HK-2 (cell line): ENCODE results near the gene HPN.
A peak's percentile ranks its signal among the peaks of the same experiment; 100 is the strongest.
"Not testable (repeated sequence)": the region's sequence is repeated elsewhere in the genome, so short reads cannot be mapped to it uniquely, and the experiment has no call there.

Source experiments
- DNase-seq: peaks from one replicate; pipeline ENCODE4 v3.0.0-alpha.2; 2018; ENCODE audit not compliant: unreplicated experiment

The HPN gene

GRCh38 chr19:35027851-35028599, 13.5 kb upstream of the HPN start:
- DNase-seq, result peak; percentile 44

GRCh38 chr19:35028600-35028885, 13.0 kb upstream of the HPN start:
- not testable (repeated sequence) for DNase-seq

GRCh38 chr19:35029275-35029736, 12.2 kb upstream of the HPN start:
- DNase-seq, result not testable (repeated sequence)

DNA sequence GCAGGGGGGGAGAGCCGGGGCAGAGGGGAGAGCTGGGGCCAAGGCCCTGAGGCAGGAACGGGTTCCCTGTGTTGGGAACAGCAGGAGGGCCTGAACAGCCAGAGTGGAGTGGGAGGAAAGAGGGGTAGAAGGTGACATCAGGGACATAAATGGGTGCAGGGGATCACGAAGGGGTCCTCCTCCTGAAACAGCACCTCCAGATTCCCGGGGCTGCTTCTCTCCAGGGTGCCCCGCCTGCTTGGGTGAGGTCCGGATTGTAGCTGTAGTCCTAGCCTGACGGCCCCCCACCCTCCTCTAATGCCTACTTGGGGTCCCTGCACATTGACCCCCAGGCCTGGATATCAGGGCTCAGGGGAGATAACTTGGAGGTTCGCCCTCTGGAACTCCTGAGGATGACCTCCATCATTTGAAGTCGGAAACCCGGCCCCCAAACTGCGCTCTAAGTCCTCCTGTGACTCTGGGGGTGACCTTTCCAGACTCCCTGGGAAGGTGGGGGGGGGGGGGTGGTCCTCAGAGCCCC, 11.7 kb upstream of the HPN start:
- DNase-seq, result peak; percentile 22

DNA sequence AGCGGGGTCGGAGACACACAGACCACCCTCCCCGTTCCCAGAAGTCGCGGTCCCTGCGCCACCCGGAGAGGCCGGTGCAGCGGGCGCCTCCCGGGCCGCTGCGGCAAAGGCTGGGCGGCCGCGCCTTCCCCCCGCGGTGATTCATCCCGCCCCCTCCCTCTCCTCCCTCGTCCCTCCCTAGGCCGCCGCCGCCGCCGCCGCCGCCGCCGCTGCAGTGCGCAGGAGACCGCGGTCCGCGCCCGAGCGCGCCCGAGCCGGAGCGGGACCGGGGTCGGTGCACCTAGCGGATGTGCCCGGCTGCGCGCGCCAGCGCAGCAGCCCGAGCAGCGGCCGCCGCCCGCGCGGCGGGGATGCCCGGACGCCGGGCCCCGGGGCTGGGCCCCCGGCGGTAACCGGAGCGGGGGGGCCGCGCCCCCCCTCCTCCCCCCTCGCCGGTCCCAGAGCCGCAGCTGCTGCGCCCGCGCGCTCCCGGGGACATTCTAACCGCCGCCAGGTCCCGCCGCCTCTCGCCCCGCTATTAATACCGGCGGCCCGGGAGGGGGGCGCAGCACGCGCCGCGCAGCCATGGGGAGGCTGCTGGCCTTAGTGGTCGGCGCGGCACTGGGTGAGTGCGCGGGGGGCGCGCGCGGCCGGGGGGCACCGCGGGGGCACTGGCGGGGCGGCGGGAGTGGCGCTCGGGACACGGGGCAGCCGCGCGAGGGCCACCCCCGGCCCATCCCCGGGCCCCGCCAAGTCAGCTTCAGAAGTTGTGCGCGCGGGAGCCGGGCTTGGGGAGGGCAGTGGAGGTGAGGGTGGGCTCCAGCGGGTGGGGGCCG, 11.1 kb upstream of the HPN start, which contains the start of gene SCN1B:
Gene SCN1B, plus strand, starts transcription at position 214 of the 815 bp plus-strand sequence. Its CDS starts 351 bp downstream, at position 565.
- DNase-seq, result peak; percentile 70

- DNase-seq, result peak; percentile 36
Measured at GRCh38 chr19:35031072-35031881, 10.2 kb upstream of the HPN start.

DNA sequence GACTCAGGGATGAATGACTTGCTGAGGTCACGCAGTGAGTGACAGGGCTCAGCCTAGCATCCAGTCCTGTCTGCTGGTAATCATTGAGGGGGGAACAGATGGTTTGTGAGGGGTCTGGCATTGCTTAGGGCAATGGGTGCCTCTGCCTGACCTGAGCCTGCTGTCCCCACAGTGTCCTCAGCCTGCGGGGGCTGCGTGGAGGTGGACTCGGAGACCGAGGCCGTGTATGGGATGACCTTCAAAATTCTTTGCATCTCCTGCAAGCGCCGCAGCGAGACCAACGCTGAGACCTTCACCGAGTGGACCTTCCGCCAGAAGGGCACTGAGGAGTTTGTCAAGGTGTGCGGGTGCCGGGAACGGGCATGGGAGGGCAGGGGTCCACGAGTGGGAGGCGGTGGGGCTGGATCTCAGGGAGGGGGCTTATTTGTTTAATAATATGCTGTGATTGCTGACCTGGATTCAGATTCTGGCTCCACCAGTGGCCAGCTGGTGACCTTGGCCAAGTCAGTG, 9.1 kb upstream of the HPN start:
- DNase-seq, result no peak

GRCh38 chr19:35033067-35034004, 8.2 kb upstream of the HPN start:
- no peak for DNase-seq

GRCh38 chr19:35034005-35034502, 7.5 kb upstream of the HPN start:
- DNase-seq, result no peak

DNA sequence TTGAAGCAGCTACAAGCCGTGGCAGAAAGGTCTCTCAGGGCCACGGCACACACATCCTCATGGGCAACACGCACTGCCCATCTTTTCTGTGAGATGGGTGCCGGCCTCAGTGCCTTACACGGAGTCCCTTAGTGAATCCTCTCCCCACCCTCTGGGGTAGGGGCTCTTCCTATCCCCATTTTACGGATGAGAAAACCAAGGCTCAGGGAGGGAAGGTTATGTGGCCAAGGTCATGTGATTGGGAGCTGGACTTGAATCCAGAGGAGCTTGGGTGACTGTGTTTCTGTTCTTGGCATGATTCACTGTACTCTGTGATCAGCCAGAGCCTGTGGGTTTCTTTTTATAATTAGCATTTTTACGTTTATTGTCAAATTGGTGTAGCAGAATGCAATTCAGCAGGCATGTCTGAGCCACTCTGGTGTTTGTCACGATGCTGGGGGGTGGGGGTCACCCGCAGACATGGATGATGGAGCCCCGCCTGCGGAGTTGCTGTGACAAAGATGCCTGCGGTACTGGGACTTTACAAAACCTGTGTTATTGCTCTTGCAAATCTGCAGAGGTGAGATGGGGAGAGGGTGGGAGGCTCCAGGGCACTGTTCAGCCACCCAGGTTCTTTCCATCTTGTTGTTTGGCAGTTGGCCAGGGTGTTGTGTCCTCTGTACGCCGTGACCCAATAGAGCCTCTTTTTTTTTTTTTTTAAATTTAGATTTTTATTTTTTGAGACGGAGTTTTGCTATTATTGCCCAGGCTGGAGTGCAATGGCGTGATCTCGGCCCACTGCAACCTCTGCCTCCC, 6.7 kb upstream of the HPN start:
- DNase-seq, result no peak

GRCh38 chr19:35037716-35038622, 3.6 kb upstream of the HPN start:
- peak; percentile 36 for DNase-seq

- DNase-seq, result no peak
Measured at GRCh38 chr19:35038623-35039512, 2.7 kb upstream of the HPN start.

GRCh38 chr19:35039881-35040825, 1.4 kb upstream of the HPN start:
- no peak for DNase-seq

DNA sequence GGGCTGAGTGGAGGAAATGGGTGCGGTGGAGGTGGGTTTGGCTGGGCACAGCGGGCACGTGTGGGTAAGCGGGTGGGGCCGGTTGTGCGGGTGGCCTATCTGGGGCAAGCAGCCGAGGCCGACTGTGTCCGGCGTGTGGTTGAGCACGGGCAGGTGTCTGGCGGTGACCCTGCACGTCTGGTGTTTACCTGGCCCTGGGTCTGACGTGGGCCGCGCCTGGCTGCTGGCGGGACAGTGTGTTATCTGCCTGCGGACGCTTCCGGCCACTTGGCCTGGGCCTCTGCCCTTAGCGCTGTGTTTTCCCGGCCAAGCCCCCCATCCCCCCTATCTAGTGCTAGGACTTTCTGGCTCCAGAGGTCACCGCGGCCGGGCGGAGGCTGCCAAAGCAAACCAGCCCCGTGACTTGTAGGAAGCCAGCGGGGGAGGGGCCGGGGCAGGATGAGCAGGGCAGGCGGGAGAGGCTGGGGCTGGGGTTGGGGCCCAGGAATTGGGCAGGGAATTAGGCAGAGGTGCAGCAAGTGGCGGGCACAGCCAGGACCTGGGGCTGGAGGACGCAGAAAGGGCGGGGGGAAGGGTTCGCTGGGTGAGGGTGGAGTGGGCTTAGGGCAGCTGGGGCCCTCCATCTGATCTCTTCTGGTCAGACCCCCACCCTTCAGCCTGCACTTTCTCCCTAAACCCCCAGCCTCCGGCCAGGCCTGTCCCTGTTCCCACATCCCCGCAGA, 534 bp upstream of the HPN start:
- DNase-seq, result peak; percentile 71

DNA sequence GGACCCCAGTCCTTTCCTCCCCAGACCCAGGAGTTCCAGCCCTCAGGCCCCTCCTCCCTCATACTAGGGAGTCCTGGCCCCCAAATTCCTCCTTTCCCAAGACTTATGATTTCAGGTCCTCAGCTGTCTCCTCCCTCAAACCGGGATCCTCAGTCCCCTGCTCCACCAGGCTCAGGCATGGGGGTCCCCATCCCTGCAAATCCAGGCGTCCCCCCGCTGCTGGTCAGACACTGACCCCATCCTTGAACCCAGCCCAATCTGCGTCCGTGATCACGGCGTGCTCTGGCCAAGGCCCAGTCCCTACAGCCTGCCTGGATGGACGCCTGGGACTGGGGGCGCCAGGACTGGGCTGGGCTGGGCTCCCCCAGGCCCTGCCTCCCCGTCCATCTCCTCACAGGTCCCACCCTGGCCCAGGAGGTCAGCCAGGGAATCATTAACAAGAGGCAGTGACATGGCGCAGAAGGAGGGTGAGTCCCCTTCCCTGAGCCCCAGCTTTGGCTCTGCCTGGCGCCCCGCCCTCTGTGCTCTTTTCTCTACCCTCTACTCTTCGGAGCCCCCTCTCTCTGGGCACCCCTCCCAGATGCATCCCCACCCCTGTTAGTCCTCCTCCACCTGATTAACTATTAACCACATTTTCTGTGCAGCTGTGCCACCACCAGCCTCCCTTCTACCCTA, 672 bp downstream of the HPN start:
- no peak for DNase-seq
